Astrocyte (in vitro differentiated cells and primary cell): ENCODE results near the gene EIF5A.

ENCODE experiments used
- EZH2 ChIP-seq: IDR thresholded peaks from 2 replicates; pipeline ENCODE4 v1.6.1; 2012; ENCODE audit warnings: mild to moderate bottlenecking, low read length, inconsistent platforms; ENCODE audit not compliant: insufficient read depth
- TF ChIP-seq, protein P1 (sequence below): IDR thresholded peaks from 2 replicates; pipeline ENCODE4 v1.5.1; 2011; ENCODE audit warnings: low read depth, mild to moderate bottlenecking, inconsistent platforms, low read length, moderate library complexity; ENCODE audit not compliant: insufficient read depth

DNA sequence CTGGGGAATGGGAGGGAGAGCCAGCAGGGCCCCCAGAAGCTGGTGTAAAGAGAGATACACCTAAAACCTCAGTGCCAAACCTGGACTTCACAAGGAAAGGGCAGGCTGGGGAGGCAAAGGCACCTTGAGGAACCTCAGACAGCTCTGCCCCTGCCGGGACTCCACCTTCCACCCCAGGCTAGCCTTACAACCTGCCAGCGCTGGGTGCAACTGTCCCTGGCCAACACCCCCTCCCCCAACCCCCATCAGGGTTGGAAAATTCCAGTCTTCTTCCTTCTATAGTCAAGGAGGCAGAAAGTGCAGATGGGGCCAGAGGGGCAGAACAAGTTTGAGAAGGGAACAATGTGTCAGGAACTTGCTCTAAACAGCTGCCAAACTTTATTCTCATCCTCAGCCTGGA is 15.2 kb upstream of the EIF5A start:
- TF ChIP-seq, protein P1, sequence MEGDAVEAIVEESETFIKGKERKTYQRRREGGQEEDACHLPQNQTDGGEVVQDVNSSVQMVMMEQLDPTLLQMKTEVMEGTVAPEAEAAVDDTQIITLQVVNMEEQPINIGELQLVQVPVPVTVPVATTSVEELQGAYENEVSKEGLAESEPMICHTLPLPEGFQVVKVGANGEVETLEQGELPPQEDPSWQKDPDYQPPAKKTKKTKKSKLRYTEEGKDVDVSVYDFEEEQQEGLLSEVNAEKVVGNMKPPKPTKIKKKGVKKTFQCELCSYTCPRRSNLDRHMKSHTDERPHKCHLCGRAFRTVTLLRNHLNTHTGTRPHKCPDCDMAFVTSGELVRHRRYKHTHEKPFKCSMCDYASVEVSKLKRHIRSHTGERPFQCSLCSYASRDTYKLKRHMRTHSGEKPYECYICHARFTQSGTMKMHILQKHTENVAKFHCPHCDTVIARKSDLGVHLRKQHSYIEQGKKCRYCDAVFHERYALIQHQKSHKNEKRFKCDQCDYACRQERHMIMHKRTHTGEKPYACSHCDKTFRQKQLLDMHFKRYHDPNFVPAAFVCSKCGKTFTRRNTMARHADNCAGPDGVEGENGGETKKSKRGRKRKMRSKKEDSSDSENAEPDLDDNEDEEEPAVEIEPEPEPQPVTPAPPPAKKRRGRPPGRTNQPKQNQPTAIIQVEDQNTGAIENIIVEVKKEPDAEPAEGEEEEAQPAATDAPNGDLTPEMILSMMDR, result no peak
- TF ChIP-seq EZH2, result no peak
